GM23338 (cell line): ENCODE results near the gene KCTD19. TPM values are rescaled to one million over a fixed set of nuclear protein-coding genes. Genes with fewer than 3 reads are reported as not detected.

Experiments
- ATAC-seq: fragments of 200-7000 bp; cut with Tn5 transposase; 3 replicates; pipeline ENCODE4 v1.9.1; 2020
- DNase-seq: peaks from one replicate; pipeline ENCODE4 v3.0.0-alpha.2; 2015; ENCODE audit warnings: low spot score
- H2AFZ ChIP-seq: fragments of 200-600 bp; sonication (generic); 2 replicates; pipeline ENCODE4 v1.8.0; 2016; ENCODE audit warnings: antibody characterized with exemption, mild to moderate bottlenecking, moderate library complexity
- H3F3A ChIP-seq: fragments of 200-600 bp; sonication (generic); replicated peaks from 2 replicates; pipeline ENCODE4 v1.8.0; 2017; ENCODE audit warnings: antibody characterized with exemption, mixed run types, low read depth
- H3K27ac ChIP-seq: fragments of 200-600 bp; sonication (generic); 2 replicates; pipeline ENCODE4 v1.6.1; 2016; ENCODE audit warnings: low read depth
- H3K27me3 ChIP-seq: fragments of 200-600 bp; sonication (generic); 2 replicates; pipeline ENCODE4 v1.8.0; 2016; ENCODE audit warnings: mild to moderate bottlenecking, mixed run types, moderate library complexity; ENCODE audit not compliant: insufficient read depth
- H3K36me3 ChIP-seq: fragments of 200-600 bp; sonication (generic); 2 replicates; pipeline ENCODE4 v1.8.0; 2016; ENCODE audit warnings: mild to moderate bottlenecking; ENCODE audit not compliant: insufficient read depth
- H3K4me1 ChIP-seq: fragments of 200-600 bp; sonication (generic); 2 replicates; pipeline ENCODE4 v1.8.0; 2016; ENCODE audit warnings: mild to moderate bottlenecking, moderate library complexity; ENCODE audit not compliant: insufficient read depth
- H3K4me2 ChIP-seq: fragments of 200-600 bp; sonication (generic); 2 replicates; pipeline ENCODE4 v1.7.1; 2017; ENCODE audit warnings: mixed run types
- H3K4me3 ChIP-seq: fragments of 200-600 bp; sonication (generic); 2 replicates; pipeline ENCODE4 v1.6.1; 2016; ENCODE audit warnings: mixed run types
- H3K79me2 ChIP-seq: fragments of 200-600 bp; sonication (generic); replicated peaks from 2 replicates; pipeline ENCODE4 v1.8.0; 2017; ENCODE audit warnings: mild to moderate bottlenecking; ENCODE audit not compliant: insufficient read depth
- H3K9me2 ChIP-seq: fragments of 200-600 bp; sonication (generic); 2 replicates; pipeline ENCODE4 v1.8.0; 2017; ENCODE audit not compliant: insufficient read depth
- H4K20me1 ChIP-seq: fragments of 200-600 bp; sonication (generic); replicated peaks from 2 replicates; pipeline ENCODE4 v1.8.0; 2017; ENCODE audit warnings: mild to moderate bottlenecking; ENCODE audit not compliant: insufficient read depth
- H3K27ac Mint-ChIP-seq: 2 replicates; pipeline ENCODE4 v1.8.0; 2020; ENCODE audit warnings: inconsistent platforms, mild to moderate bottlenecking, moderate library complexity, mixed read lengths
- H3K27me3 Mint-ChIP-seq: 3 replicates; pipeline ENCODE4 v1.8.0; 2022; ENCODE audit warnings: low read depth, mild to moderate bottlenecking, moderate library complexity, mixed read lengths, inconsistent platforms; ENCODE audit not compliant: insufficient read depth, poor library complexity
- H3K36me3 Mint-ChIP-seq: 3 replicates; pipeline ENCODE4 v1.8.0; 2021; ENCODE audit warnings: low read depth, mild to moderate bottlenecking, inconsistent platforms, moderate library complexity, mixed read lengths
- H3K4me1 Mint-ChIP-seq: 3 replicates; pipeline ENCODE4 v1.8.0; 2020; ENCODE audit warnings: mild to moderate bottlenecking, inconsistent platforms, mixed read lengths
- H3K4me3 Mint-ChIP-seq: 3 replicates; pipeline ENCODE4 v1.8.0; 2021; ENCODE audit warnings: moderate library complexity, mild to moderate bottlenecking, inconsistent platforms, mixed read lengths
- H3K9me3 Mint-ChIP-seq: 3 replicates; pipeline ENCODE4 v1.8.0; 2020; ENCODE audit warnings: moderate library complexity, mild to moderate bottlenecking, inconsistent platforms, mixed read lengths
- CREB1 ChIP-seq: fragments of 250-450 bp; sonication (Bioruptor Pico); IDR thresholded peaks from 2 replicates; pipeline ENCODE4 v1.5.0; 2020; ENCODE audit warnings: low read depth, mild to moderate bottlenecking, moderate library complexity
- EZH2 ChIP-seq: fragments of 200-600 bp; sonication (generic); IDR thresholded peaks from one replicate; pipeline ENCODE4 v1.8.0; 2017; ENCODE audit warnings: antibody characterized with exemption, mild to moderate bottlenecking, low read depth; ENCODE audit not compliant: unreplicated experiment
- EZH2phosphoT487 ChIP-seq: fragments of 200-600 bp; sonication (generic); IDR thresholded peaks from one replicate; pipeline ENCODE4 v1.8.1; 2018; ENCODE audit warnings: antibody characterized with exemption; ENCODE audit not compliant: unreplicated experiment
- JUNB ChIP-seq: IDR thresholded peaks from one replicate; pipeline ENCODE4 v1.6.1; 2016; ENCODE audit warnings: antibody characterized with exemption; ENCODE audit not compliant: unreplicated experiment
- NANOG ChIP-seq: IDR thresholded peaks from 2 replicates; pipeline ENCODE4 v1.6.1; 2016; ENCODE audit warnings: antibody characterized with exemption, borderline replicate concordance
- POLR2AphosphoS5 ChIP-seq: IDR thresholded peaks from 2 replicates; pipeline ENCODE4 v1.6.1; 2016; ENCODE audit warnings: antibody characterized with exemption, low read depth
- STAT1 ChIP-seq: IDR thresholded peaks from one replicate; pipeline ENCODE4 v1.6.1; 2016; ENCODE audit warnings: antibody characterized with exemption; ENCODE audit not compliant: unreplicated experiment
- ZNF331 ChIP-seq: fragments of 250-450 bp; sonication (Bioruptor Pico); IDR thresholded peaks from 2 replicates; pipeline ENCODE4 v1.5.0; 2020; ENCODE audit warnings: low read depth, mild to moderate bottlenecking, moderate library complexity
- ZNF462 ChIP-seq: fragments of 250-450 bp; sonication (Bioruptor Pico); IDR thresholded peaks from 2 replicates; pipeline ENCODE4 v1.5.0; 2020; ENCODE audit warnings: mild to moderate bottlenecking, moderate library complexity
- polyA plus RNA-seq: library from polyadenylated mRNA; unstranded; fragments of >200 nt; fragmentation: Nextera tagmentation; extraction: Ambion mirVana; gene quantifications from 2 replicates; pipeline ENCODE4 v1.2.1, GENCODE V29; 2016
- total RNA-seq: library from RNA; depleted of rRNA; stranded (reverse); fragments of >200 nt; shearing (Covaris generic); gene quantifications from 2 replicates; pipeline ENCODE4 v1.2.3, GENCODE V29; 2014

KCTD19 gene
- total and polyA plus RNA-seq, 2 experiments from 2014 or later, result 0.31 to 0.65 TPM

GRCh38 chr16:67329901-67330300 lies 3.4 kb upstream of the KCTD19 start:
- Histone ChIP-seq H3K4me2 (no peak overlapping the region), H3F3A (no peaks in the 10 kb centered on the region; the same call in 1 of the 2 replicates), H3K36me3 (no peaks in the 10 kb centered on the region), H2AFZ (no peak overlapping the region), H3K27me3 (peaks cover 17% of the 10 kb centered on the region), H3K4me3 (no peak overlapping the region), H3K4me1 (no peaks in the 10 kb centered on the region; the same call in 1 of the 2 replicates), H4K20me1 (no peaks in the 10 kb centered on the region), H3K9me2 (no peaks in the 10 kb centered on the region), H3K79me2 (no peaks in the 10 kb centered on the region), H3K27ac (no peak overlapping the region)
- peaks cover 6% of the 10 kb centered on the region for H3K4me1 Mint-ChIP-seq
- ATAC-seq, result no peak
- peaks cover 8% of the 10 kb centered on the region for H3K9me3 Mint-ChIP-seq
- TF ChIP-seq EZH2 (no peak), NANOG (no peak), JUNB (no peak), ZNF331 (no peak), POLR2AphosphoS5 (no peak), ZNF462 (CRISPR knock-in tag) (no peak), STAT1 (no peak), CREB1 (no peak), EZH2phosphoT487 (no peak)
- H3K27me3 Mint-ChIP-seq, result peaks cover 16% of the 10 kb centered on the region
- no peak overlapping the region for H3K4me3 Mint-ChIP-seq
- DNase-seq, result no peak
- H3K27ac Mint-ChIP-seq, result no peak overlapping the region
- no peaks in the 10 kb centered on the region for H3K36me3 Mint-ChIP-seq
